Stimulated activated CD8-positive, alpha-beta memory T cell treated with anti-CD3 and anti-CD28 coated beads, Interleukin-7, amount 100 ng/mL, for 4 hours (primary cell): ENCODE measurements around the gene CDK18.

Experiments
- DNase-seq, 2 donors: peaks; one replicate each; pipeline ENCODE4 v3.0.0-alpha.2; 2020; ENCODE audit warnings: low read depth in 2 of 2

The CDK18 gene

GRCh38 chr1:205523261-205523890 is 18.9 kb downstream of the CDK18 start:
- no peak for DNase-seq

GRCh38 chr1:205523891-205524793 is 19.7 kb downstream of the CDK18 start:
- DNase-seq = peak; percentile 41 to 59

GRCh38 chr1:205524794-205525101 is 20.3 kb downstream of the CDK18 start:
- no peak for DNase-seq

GRCh38 chr1:205525495-205526285 is 21.2 kb downstream of the CDK18 start:
- DNase-seq = no peak

- no peak for DNase-seq
These were observed 22.0 kb downstream of the CDK18 start for GRCh38 chr1:205526431-205526830.

GRCh38 chr1:205527931-205528330 is 23.5 kb downstream of the CDK18 start:
- DNase-seq = no peak

GRCh38 chr1:205528446-205528886 is 24.0 kb downstream of the CDK18 start:
- DNase-seq = no peak

GRCh38 chr1:205528887-205529825 is 24.7 kb downstream of the CDK18 start:
- peak; percentile 56 to 66 for DNase-seq

GRCh38 chr1:205530116-205530515 is 25.6 kb downstream of the CDK18 start:
- no peak for DNase-seq

- DNase-seq = no peak
These were observed 26.9 kb downstream of the CDK18 start for GRCh38 chr1:205531191-205532025.

- DNase-seq = no peak
These were observed 27.8 kb downstream of the CDK18 start for GRCh38 chr1:205532026-205532898.

GRCh38 chr1:205532996-205533735 is 28.7 kb downstream of the CDK18 start:
- no peak for DNase-seq

GRCh38 chr1:205533748-205534443 is 29.4 kb downstream of the CDK18 start:
- no peak for DNase-seq

GRCh38 chr1:205534444-205534985 is 30.0 kb downstream of the CDK18 start:
- no peak for DNase-seq

GRCh38 chr1:205535096-205535495 is 30.6 kb downstream of the CDK18 start:
- no peak for DNase-seq

GRCh38 chr1:205535866-205536758 is 31.6 kb downstream of the CDK18 start:
- no peak for DNase-seq
